Stimulated activated CD8-positive, alpha-beta memory T cell treated with anti-CD3 and anti-CD28 coated beads, Interleukin-7, amount 100 ng/mL, for 1 hour (primary cell): ENCODE data around the gene KCNJ6.
"Not testable (repeated sequence)": the region's sequence is repeated elsewhere in the genome, so short reads cannot be mapped to it uniquely, and the experiment has no call there.

ENCODE experiments used
- DNase-seq, 2 donors: peaks; one replicate each; pipeline ENCODE4 v3.0.0-alpha.2; 2020; ENCODE audit warnings: low read depth in 2 of 2

Gene KCNJ6

GRCh38 chr21:37732927-37733326 is 183.3 kb downstream of the KCNJ6 start:
- DNase-seq: no peak

GRCh38 chr21:37724201-37724600 is 192.1 kb downstream of the KCNJ6 start:
- no peak for DNase-seq

- no peak for DNase-seq
Measured at GRCh38 chr21:37717534-37717933, 198.7 kb downstream of the KCNJ6 start.

GRCh38 chr21:37712569-37712934 is 203.7 kb downstream of the KCNJ6 start:
- not testable (repeated sequence) for DNase-seq

GRCh38 chr21:37711836-37712568 is 204.3 kb downstream of the KCNJ6 start:
- DNase-seq: no peak

GRCh38 chr21:37711286-37711829 is 204.9 kb downstream of the KCNJ6 start:
- no peak for DNase-seq

GRCh38 chr21:37710546-37711285 is 205.5 kb downstream of the KCNJ6 start:
- no peak for DNase-seq

- DNase-seq: no peak
Measured at GRCh38 chr21:37704751-37705150, 211.5 kb downstream of the KCNJ6 start.

GRCh38 chr21:37702241-37702640 is 214.0 kb downstream of the KCNJ6 start:
- DNase-seq: no peak

GRCh38 chr21:37700641-37701202 is 215.5 kb downstream of the KCNJ6 start:
- no peak for DNase-seq

GRCh38 chr21:37699024-37699775 is 217.1 kb downstream of the KCNJ6 start:
- no peak for DNase-seq

GRCh38 chr21:37696936-37697335 is 219.3 kb downstream of the KCNJ6 start:
- DNase-seq: no peak

GRCh38 chr21:37695111-37695510 is 221.1 kb downstream of the KCNJ6 start:
- DNase-seq: no peak

GRCh38 chr21:37688952-37689659 is 227.2 kb downstream of the KCNJ6 start:
- DNase-seq: no peak

GRCh38 chr21:37686991-37687810 is 229.1 kb downstream of the KCNJ6 start:
- DNase-seq: no peak

- no peak for DNase-seq
Measured at GRCh38 chr21:37684547-37684946, 231.7 kb downstream of the KCNJ6 start.

GRCh38 chr21:37684115-37684493 is 232.2 kb downstream of the KCNJ6 start:
- DNase-seq: no peak

GRCh38 chr21:37683396-37684114 is 232.7 kb downstream of the KCNJ6 start:
- no peak for DNase-seq

- no peak for DNase-seq
Measured at GRCh38 chr21:37682966-37683365, 233.3 kb downstream of the KCNJ6 start.

GRCh38 chr21:37677006-37677405 is 239.3 kb downstream of the KCNJ6 start:
- no peak for DNase-seq
